SHP77 (cell line): ENCODE data around the gene CELF2.

Experiments
- DNase-seq, 2 experiments: peaks; one replicate each; lab custom pipeline; 2025; lab: John Stamatoyannopoulos, UW

Gene CELF2

GRCh38 chr10:11224792-11225416, 207.2 kb downstream of the CELF2 start:
- no peak for DNase-seq

- no peak for DNase-seq
Measured at GRCh38 chr10:11225935-11226334, 208.3 kb downstream of the CELF2 start.

GRCh38 chr10:11227103-11227502, 209.4 kb downstream of the CELF2 start:
- DNase-seq, result no peak

- DNase-seq, result no peak
Measured at GRCh38 chr10:11229893-11230292, 212.2 kb downstream of the CELF2 start.

GRCh38 chr10:11230498-11231167, 213.0 kb downstream of the CELF2 start:
- DNase-seq, result no peak

- DNase-seq, result no peak
Measured at GRCh38 chr10:11231285-11231684, 213.6 kb downstream of the CELF2 start.

GRCh38 chr10:11232222-11232961, 214.7 kb downstream of the CELF2 start:
- no peak for DNase-seq

- no peak for DNase-seq
Measured at GRCh38 chr10:11234857-11235531, 217.3 kb downstream of the CELF2 start.

- DNase-seq, result no peak
Measured at GRCh38 chr10:11235771-11236170, 218.1 kb downstream of the CELF2 start.

GRCh38 chr10:11236234-11236633, 218.6 kb downstream of the CELF2 start:
- no peak for DNase-seq

GRCh38 chr10:11237571-11237970, 219.9 kb downstream of the CELF2 start:
- DNase-seq, result no peak

GRCh38 chr10:11238893-11239292, 221.2 kb downstream of the CELF2 start:
- no peak for DNase-seq

GRCh38 chr10:11240641-11241040, 223.0 kb downstream of the CELF2 start:
- DNase-seq, result no peak

- DNase-seq, result peak; percentile 20 to 29
Measured at GRCh38 chr10:11242443-11243387, 225.0 kb downstream of the CELF2 start.

GRCh38 chr10:11243425-11244222, 226.0 kb downstream of the CELF2 start:
- DNase-seq, result no peak

- DNase-seq, result no peak
Measured at GRCh38 chr10:11245095-11245479, 227.4 kb downstream of the CELF2 start.

- DNase-seq, result no peak
Measured at GRCh38 chr10:11245510-11245909, 227.8 kb downstream of the CELF2 start.

- DNase-seq, result no peak
Measured at GRCh38 chr10:11245981-11246590, 228.4 kb downstream of the CELF2 start.

- no peak for DNase-seq
Measured at GRCh38 chr10:11246752-11247467, 229.2 kb downstream of the CELF2 start.
